Raji (cell line): Measurements from ENCODE around the gene ICAM2.

Source experiments
- POLR2A ChIP-seq: IDR thresholded peaks from 2 replicates; pipeline ENCODE4 v1.6.1; 2011; ENCODE audit warnings: low read depth, low read length, control low read depth; ENCODE audit not compliant: insufficient read depth

ICAM2 gene

GRCh38 chr17:64028874-64029464, 8.5 kb upstream of the ICAM2 start:
- TF ChIP-seq POLR2A, result no peak

GRCh38 chr17:64025732-64026294, 5.4 kb upstream of the ICAM2 start:
- TF ChIP-seq POLR2A, result 0 out of 2 replicates have a peak, but pooled peaks have one; percentile 21

GRCh38 chr17:64024781-64025731, 4.6 kb upstream of the ICAM2 start:
- TF ChIP-seq POLR2A, result no peak

GRCh38 chr17:64024215-64024654, 3.8 kb upstream of the ICAM2 start:
- no peak for TF ChIP-seq POLR2A

GRCh38 chr17:64022611-64023063, 2.2 kb upstream of the ICAM2 start:
- no peak for TF ChIP-seq POLR2A

GRCh38 chr17:64017381-64017980, 3.0 kb downstream of the ICAM2 start:
- no peak for TF ChIP-seq POLR2A

GRCh38 chr17:64016974-64017373, 3.5 kb downstream of the ICAM2 start:
- no peak for TF ChIP-seq POLR2A

GRCh38 chr17:64016231-64016784, 4.1 kb downstream of the ICAM2 start:
- TF ChIP-seq POLR2A, result no peak

GRCh38 chr17:64015447-64015846, 5.0 kb downstream of the ICAM2 start:
- TF ChIP-seq POLR2A, result no peak

- TF ChIP-seq POLR2A, result no peak
Observed at GRCh38 chr17:64009571-64010402, 10.6 kb downstream of the ICAM2 start.

GRCh38 chr17:64008830-64009229, 11.6 kb downstream of the ICAM2 start:
- no peak for TF ChIP-seq POLR2A

- no peak for TF ChIP-seq POLR2A
Observed at GRCh38 chr17:64008346-64008745, 12.1 kb downstream of the ICAM2 start.

GRCh38 chr17:64007838-64008282, 12.6 kb downstream of the ICAM2 start:
- no peak for TF ChIP-seq POLR2A
